Retina (tissue), 1 donor: ENCODE data around the gene CDH13.
"Not testable (repeated sequence)": the region's sequence is repeated elsewhere in the genome, so short reads cannot be mapped to it uniquely, and the experiment has no call there.

Experiments used
- DNase-seq: peaks from one replicate; pipeline ENCODE4 v3.0.0-alpha.2; 2016

The CDH13 gene

GRCh38 chr16:82899006-82899405 is 272.2 kb downstream of the CDH13 start:
- DNase-seq: no peak

GRCh38 chr16:82899731-82900450 is 273.1 kb downstream of the CDH13 start:
- no peak for DNase-seq

- no peak for DNase-seq
These were observed 273.8 kb downstream of the CDH13 start for GRCh38 chr16:82900559-82900958.

- DNase-seq: no peak
These were observed 285.2 kb downstream of the CDH13 start for GRCh38 chr16:82911925-82912324.

- no peak for DNase-seq
These were observed 288.5 kb downstream of the CDH13 start for GRCh38 chr16:82915139-82915824.

GRCh38 chr16:82917886-82918595 is 291.3 kb downstream of the CDH13 start:
- no peak for DNase-seq

GRCh38 chr16:82924075-82924854 is 297.5 kb downstream of the CDH13 start:
- no peak for DNase-seq

GRCh38 chr16:82926500-82926899 is 299.7 kb downstream of the CDH13 start:
- DNase-seq: no peak

- not testable (repeated sequence) for DNase-seq
These were observed 307.2 kb downstream of the CDH13 start for GRCh38 chr16:82933933-82934332.

- no peak for DNase-seq
These were observed 309.0 kb downstream of the CDH13 start for GRCh38 chr16:82935766-82936165.

- no peak for DNase-seq
These were observed 310.3 kb downstream of the CDH13 start for GRCh38 chr16:82936941-82937551.

GRCh38 chr16:82937926-82938520 is 311.3 kb downstream of the CDH13 start:
- DNase-seq: no peak

- DNase-seq: no peak
These were observed 316.6 kb downstream of the CDH13 start for GRCh38 chr16:82943371-82943770.

- no peak for DNase-seq
These were observed 318.8 kb downstream of the CDH13 start for GRCh38 chr16:82945420-82946101.

- no peak for DNase-seq
These were observed 320.9 kb downstream of the CDH13 start for GRCh38 chr16:82947698-82948097.

GRCh38 chr16:82949016-82949415 is 322.2 kb downstream of the CDH13 start:
- DNase-seq: no peak

- DNase-seq: no peak
These were observed 326.7 kb downstream of the CDH13 start for GRCh38 chr16:82953517-82953916.

GRCh38 chr16:82954224-82954929 is 327.6 kb downstream of the CDH13 start:
- DNase-seq: no peak

- DNase-seq: no peak
These were observed 329.1 kb downstream of the CDH13 start for GRCh38 chr16:82955741-82956348.

GRCh38 chr16:82957212-82957611 is 330.4 kb downstream of the CDH13 start:
- DNase-seq: no peak
